Upper lobe of left lung (tissue), 4 donors: ENCODE data around the gene KRTAP5-10.

Experiments
- POLR2A ChIP-seq, 4 donors: fragments of 450-650 bp; IDR thresholded peaks; one replicate each; pipeline ENCODE4 v1.5.1; 2016 to 2017; ENCODE audit warnings: antibody characterized with exemption in 4 of 4, mild to moderate bottlenecking in 2 of 4
- POLR2AphosphoS5 ChIP-seq, 2 donors: sonication (generic); formaldehyde crosslinking; IDR thresholded peaks; one replicate each; pipeline ENCODE4 v1.5.1; 2017; ENCODE audit warnings: antibody characterized with exemption in 2 of 2
- TF ChIP-seq, protein P1 (sequence below), 6 experiments: fragments of 450-650 bp in 4 of 6; fragments of 200-600 bp in 2 of 6; sonication (generic) in 2 of 6; IDR thresholded peaks; one replicate each; pipeline ENCODE4 v1.5.1; 2016 to 2019; ENCODE audit warnings: antibody characterized with exemption in 6 of 6

DNA sequence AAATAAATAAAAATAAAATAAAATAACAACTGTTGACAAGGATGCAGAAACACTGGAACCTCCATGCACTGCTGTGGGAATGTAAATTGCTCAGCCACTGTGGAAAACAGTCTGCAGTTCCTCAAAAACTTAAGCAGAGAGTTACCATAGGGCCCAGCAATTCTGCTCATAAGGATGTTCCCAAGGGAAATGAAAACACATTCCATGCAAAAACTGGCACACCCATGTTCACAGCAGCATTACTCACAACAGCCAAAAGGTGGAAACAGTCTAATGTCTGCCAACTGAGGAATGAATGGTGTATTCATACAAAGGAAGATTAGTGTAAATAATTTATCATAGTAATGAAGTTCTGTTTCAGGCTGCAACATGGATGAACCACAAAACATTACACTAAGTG lies 3.2 kb upstream of the KRTAP5-10 start:
- TF ChIP-seq, protein P1, sequence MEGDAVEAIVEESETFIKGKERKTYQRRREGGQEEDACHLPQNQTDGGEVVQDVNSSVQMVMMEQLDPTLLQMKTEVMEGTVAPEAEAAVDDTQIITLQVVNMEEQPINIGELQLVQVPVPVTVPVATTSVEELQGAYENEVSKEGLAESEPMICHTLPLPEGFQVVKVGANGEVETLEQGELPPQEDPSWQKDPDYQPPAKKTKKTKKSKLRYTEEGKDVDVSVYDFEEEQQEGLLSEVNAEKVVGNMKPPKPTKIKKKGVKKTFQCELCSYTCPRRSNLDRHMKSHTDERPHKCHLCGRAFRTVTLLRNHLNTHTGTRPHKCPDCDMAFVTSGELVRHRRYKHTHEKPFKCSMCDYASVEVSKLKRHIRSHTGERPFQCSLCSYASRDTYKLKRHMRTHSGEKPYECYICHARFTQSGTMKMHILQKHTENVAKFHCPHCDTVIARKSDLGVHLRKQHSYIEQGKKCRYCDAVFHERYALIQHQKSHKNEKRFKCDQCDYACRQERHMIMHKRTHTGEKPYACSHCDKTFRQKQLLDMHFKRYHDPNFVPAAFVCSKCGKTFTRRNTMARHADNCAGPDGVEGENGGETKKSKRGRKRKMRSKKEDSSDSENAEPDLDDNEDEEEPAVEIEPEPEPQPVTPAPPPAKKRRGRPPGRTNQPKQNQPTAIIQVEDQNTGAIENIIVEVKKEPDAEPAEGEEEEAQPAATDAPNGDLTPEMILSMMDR (IDR thresholded peaks at IDR 0.05): no peak
- TF ChIP-seq POLR2A (IDR thresholded peaks at IDR 0.05) (no peak), POLR2AphosphoS5 (IDR thresholded peaks at IDR 0.05) (no peak)
